KMS-11 (cell line): ENCODE results near the gene MRC2.

Source experiments
- H2AFZ ChIP-seq: fragments of 200-600 bp; sonication (generic); 2 replicates; pipeline ENCODE4 v1.6.1; 2016; ENCODE audit warnings: antibody characterized with exemption, mixed run types, low read depth
- H3K27ac ChIP-seq: fragments of 200-600 bp; sonication (generic); 2 replicates; pipeline ENCODE4 v1.6.1; 2016; ENCODE audit warnings: mild to moderate bottlenecking, mixed run types
- H3K27me3 ChIP-seq: fragments of 200-600 bp; sonication (generic); 2 replicates; pipeline ENCODE4 v1.6.1; 2017; ENCODE audit warnings: mild to moderate bottlenecking, low read depth, mixed run types, moderate library complexity; ENCODE audit not compliant: insufficient read depth
- H3K36me3 ChIP-seq: fragments of 200-600 bp; sonication (generic); 2 replicates; pipeline ENCODE4 v1.6.1; 2017; ENCODE audit warnings: mild to moderate bottlenecking, mixed run types; ENCODE audit not compliant: insufficient read depth
- H3K4me1 ChIP-seq: fragments of 200-600 bp; sonication (generic); 2 replicates; pipeline ENCODE4 v1.6.1; 2016; ENCODE audit warnings: mild to moderate bottlenecking, low read depth, mixed run types; ENCODE audit not compliant: poor library complexity, severe bottlenecking
- H3K4me2 ChIP-seq: fragments of 200-600 bp; sonication (generic); 2 replicates; pipeline ENCODE4 v1.7.0; 2016; ENCODE audit warnings: mild to moderate bottlenecking, mixed run types
- H3K4me3 ChIP-seq: fragments of 200-600 bp; sonication (generic); IDR thresholded peaks from 2 replicates; pipeline ENCODE4 v1.6.1; 2017; ENCODE audit warnings: low read depth, low read length, mixed read lengths; ENCODE audit not compliant: insufficient read depth
- H3K79me2 ChIP-seq: fragments of 200-600 bp; sonication (generic); 2 replicates; pipeline ENCODE4 v1.6.1; 2016; ENCODE audit warnings: low read depth, mixed run types; ENCODE audit not compliant: insufficient read depth
- H3K9ac ChIP-seq: fragments of 200-600 bp; sonication (generic); 2 replicates; pipeline ENCODE4 v1.6.1; 2016; ENCODE audit warnings: mild to moderate bottlenecking, mixed run types
- H4K20me1 ChIP-seq: fragments of 200-600 bp; sonication (generic); 2 replicates; pipeline ENCODE4 v1.6.1; 2016; ENCODE audit warnings: mild to moderate bottlenecking, mixed run types; ENCODE audit not compliant: insufficient read depth
- TF ChIP-seq, protein P1 (sequence below): fragments of 200-600 bp; sonication (generic); conservative IDR thresholded peaks from 2 replicates; pipeline ENCODE4 v1.6.1; 2017; ENCODE audit warnings: low read depth, mild to moderate bottlenecking, antibody characterized with exemption, low read length, moderate library complexity, mixed read lengths

Gene MRC2, protein sequence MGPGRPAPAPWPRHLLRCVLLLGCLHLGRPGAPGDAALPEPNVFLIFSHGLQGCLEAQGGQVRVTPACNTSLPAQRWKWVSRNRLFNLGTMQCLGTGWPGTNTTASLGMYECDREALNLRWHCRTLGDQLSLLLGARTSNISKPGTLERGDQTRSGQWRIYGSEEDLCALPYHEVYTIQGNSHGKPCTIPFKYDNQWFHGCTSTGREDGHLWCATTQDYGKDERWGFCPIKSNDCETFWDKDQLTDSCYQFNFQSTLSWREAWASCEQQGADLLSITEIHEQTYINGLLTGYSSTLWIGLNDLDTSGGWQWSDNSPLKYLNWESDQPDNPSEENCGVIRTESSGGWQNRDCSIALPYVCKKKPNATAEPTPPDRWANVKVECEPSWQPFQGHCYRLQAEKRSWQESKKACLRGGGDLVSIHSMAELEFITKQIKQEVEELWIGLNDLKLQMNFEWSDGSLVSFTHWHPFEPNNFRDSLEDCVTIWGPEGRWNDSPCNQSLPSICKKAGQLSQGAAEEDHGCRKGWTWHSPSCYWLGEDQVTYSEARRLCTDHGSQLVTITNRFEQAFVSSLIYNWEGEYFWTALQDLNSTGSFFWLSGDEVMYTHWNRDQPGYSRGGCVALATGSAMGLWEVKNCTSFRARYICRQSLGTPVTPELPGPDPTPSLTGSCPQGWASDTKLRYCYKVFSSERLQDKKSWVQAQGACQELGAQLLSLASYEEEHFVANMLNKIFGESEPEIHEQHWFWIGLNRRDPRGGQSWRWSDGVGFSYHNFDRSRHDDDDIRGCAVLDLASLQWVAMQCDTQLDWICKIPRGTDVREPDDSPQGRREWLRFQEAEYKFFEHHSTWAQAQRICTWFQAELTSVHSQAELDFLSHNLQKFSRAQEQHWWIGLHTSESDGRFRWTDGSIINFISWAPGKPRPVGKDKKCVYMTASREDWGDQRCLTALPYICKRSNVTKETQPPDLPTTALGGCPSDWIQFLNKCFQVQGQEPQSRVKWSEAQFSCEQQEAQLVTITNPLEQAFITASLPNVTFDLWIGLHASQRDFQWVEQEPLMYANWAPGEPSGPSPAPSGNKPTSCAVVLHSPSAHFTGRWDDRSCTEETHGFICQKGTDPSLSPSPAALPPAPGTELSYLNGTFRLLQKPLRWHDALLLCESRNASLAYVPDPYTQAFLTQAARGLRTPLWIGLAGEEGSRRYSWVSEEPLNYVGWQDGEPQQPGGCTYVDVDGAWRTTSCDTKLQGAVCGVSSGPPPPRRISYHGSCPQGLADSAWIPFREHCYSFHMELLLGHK (N-terminal part only)

DNA sequence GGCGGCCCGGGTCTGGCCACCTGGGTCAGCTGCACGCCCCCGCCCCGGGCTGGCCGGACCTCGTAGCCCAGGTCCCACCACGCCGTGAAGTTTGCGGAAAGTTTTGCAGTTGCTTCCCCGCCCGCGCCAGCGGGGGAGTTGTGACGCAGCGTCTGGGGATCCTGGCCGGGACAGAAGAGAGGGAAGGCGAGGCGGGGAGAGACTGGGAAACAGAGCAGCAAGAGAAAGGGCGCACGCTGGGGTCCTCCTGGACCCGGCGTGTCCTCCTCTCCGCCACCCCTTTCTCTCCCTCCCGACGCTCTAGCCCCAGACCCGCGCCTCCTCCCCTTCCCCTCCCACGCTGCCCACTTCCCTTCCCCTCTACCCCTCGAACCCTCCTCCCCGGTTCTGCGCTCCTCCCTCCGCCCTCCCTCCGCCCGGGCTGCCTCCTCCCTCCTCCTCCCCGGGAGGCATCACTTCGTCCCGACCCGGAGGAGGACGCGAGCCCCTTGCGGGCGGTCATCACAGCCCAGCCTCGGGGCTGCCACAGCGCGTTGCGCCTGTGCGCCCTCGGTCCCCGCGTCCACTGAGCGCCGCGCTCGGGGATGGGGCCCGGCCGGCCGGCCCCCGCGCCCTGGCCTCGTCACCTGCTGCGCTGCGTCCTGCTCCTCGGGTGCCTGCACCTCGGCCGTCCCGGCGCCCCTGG is at the start of gene MRC2:
MRC2 (plus strand) TSS at position 452 of the 685 bp plus-strand sequence; CDS start at position 585, 133 bp downstream.
- no peak within 1 kb of the TSS for H3K9ac ChIP-seq
- no peaks in the 10 kb centered on the region for H3K4me1 ChIP-seq
- H3K4me3 ChIP-seq = no peak within 1 kb of the TSS
- 0 out of 2 replicates have a peak within 1 kb of the TSS, but pooled peaks have one; percentile 30 for H2AFZ ChIP-seq
- TF ChIP-seq, protein P1, sequence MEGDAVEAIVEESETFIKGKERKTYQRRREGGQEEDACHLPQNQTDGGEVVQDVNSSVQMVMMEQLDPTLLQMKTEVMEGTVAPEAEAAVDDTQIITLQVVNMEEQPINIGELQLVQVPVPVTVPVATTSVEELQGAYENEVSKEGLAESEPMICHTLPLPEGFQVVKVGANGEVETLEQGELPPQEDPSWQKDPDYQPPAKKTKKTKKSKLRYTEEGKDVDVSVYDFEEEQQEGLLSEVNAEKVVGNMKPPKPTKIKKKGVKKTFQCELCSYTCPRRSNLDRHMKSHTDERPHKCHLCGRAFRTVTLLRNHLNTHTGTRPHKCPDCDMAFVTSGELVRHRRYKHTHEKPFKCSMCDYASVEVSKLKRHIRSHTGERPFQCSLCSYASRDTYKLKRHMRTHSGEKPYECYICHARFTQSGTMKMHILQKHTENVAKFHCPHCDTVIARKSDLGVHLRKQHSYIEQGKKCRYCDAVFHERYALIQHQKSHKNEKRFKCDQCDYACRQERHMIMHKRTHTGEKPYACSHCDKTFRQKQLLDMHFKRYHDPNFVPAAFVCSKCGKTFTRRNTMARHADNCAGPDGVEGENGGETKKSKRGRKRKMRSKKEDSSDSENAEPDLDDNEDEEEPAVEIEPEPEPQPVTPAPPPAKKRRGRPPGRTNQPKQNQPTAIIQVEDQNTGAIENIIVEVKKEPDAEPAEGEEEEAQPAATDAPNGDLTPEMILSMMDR = no peak
- no peaks in the 10 kb centered on the region for H4K20me1 ChIP-seq
- no peaks in the 10 kb centered on the region for H3K79me2 ChIP-seq
- H3K27me3 ChIP-seq = peaks cover 26% of the 10 kb centered on the region
- no peak within 1 kb of the TSS for H3K27ac ChIP-seq
- 0 out of 2 replicates have a peak within 1 kb of the TSS, but pooled peaks have one; percentile 7 for H3K4me2 ChIP-seq
- H3K36me3 ChIP-seq = no peaks in the 10 kb centered on the region

DNA sequence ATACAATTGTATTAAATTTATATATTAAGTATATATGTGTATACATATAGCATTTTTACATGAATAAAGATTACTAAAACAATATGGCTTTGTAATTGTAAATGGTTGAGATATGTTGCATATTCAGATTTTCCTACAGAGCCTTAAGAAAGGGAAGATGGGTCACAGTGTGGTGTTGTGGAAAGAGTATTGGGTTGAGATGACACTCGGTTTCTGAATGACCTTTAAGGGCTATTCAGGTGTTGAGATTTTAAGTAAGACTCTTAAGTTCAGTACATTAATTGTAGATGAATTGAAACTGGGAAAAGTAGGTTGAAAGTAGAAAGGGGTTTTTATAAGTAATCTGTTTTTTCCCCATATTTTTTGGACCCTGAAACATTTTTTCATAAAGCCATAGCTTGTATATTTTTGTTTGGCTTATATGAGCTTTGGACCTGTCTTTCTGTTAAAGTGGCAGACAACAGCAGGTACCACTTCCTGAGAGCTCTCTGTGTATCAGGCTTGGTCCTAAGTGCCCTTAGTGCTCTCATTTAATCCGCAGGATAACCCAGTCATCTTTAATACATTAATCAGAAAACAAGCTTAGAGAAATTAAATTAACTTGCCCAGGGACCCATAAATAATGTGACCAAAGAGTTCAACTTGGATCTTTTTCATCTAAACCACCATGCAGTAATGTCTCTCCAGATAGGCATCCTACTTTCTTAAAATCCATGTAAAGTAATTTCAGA is 48.5 kb upstream of the MRC2 start:
- H3K4me3 ChIP-seq = no peak overlapping the region
- peaks cover 3% of the 10 kb centered on the region; the same call in 1 of the 2 replicates for H3K36me3 ChIP-seq

DNA sequence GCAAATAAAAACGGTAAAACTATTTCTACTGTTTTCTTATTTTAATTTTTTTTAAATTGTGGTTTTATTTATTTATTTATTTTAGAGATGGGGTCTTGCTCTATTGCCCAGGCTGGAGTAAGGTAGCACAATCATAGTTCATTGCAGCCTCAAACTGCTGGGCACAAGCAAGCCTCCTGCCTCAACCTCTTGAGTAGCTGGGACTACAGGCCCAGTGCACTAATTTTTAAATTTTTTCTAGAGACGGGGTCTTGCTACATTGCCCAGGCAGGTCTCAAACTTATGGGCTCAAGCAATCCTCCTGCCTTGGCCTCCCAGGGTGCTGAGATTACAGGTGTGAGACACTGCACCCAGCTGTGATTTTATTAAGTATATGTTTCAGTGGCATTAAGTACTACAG is 46.5 kb upstream of the MRC2 start:
- H3K36me3 ChIP-seq = peaks cover 3% of the 10 kb centered on the region; the same call in 1 of the 2 replicates

More for the DNA sequence above, 48.5 kb upstream of the MRC2 start:
- Histone ChIP-seq H3K27me3 (no peaks in the 10 kb centered on the region), H3K4me2 (no peak overlapping the region), H2AFZ (no peak overlapping the region), H3K4me1 (peaks cover 10% of the 10 kb centered on the region), H4K20me1 (no peaks in the 10 kb centered on the region), H3K9ac (no peak overlapping the region), H3K79me2 (no peaks in the 10 kb centered on the region), H3K27ac (no peak overlapping the region)
- TF ChIP-seq, protein P1 = no peak

More for the DNA sequence above, 46.5 kb upstream of the MRC2 start:
- no peak overlapping the region for H2AFZ ChIP-seq
- H3K27me3 ChIP-seq = no peaks in the 10 kb centered on the region
- peaks cover 10% of the 10 kb centered on the region for H3K4me1 ChIP-seq
- TF ChIP-seq, protein P1 = no peak
- no peak overlapping the region for H3K27ac ChIP-seq
- H3K79me2 ChIP-seq = no peaks in the 10 kb centered on the region
- no peaks in the 10 kb centered on the region for H4K20me1 ChIP-seq
- H3K4me2 ChIP-seq = no peak overlapping the region
- no peak overlapping the region for H3K9ac ChIP-seq
- H3K4me3 ChIP-seq = no peak overlapping the region
